ENCODE data around the gene GIMAP7.
"Not testable (repeated sequence)": the region's sequence is repeated elsewhere in the genome, so short reads cannot be mapped to it uniquely, and the experiment has no call there.

The GIMAP7 gene

DNA sequence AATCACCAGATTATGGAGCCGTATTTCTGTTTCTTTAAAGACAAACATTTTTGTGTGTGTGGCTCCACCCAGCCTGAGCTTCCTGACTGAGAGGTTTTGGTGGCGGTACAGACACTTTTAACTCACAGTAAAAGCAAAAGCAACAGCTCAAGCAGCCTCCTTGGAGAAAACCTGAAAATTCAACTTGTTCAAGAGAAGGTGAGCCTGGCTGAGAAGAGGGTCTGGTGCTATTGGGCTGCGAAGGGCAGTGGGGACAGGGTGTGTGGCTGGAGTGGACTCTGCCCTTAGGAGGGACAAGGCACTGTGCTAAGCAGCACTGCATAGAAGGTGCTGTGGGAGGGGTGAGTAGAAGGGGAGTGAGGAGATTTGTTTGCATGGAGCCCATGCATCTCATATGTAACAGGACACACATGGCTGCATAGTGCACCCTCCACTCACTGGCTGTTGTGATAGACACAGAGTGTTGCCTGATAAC, at the start of gene GIMAP7:
TSS of gene GIMAP7 (plus strand) at position 125 of the 475 bp plus-strand sequence. CDS start 5,103 bp downstream, outside the sequence.
- DNase-seq (ENCODE audit: low read depth in 2 of 2, low spot score in 1 of 2), result peak in 1 of 2 donors; percentile 30

GRCh38 chr7:150464962-150465361, 49.7 kb upstream of the GIMAP7 start:
- DNase-seq (ENCODE audit: low read depth in 2 of 2, low spot score in 1 of 2), result no peak

- DNase-seq (ENCODE audit: low read depth in 2 of 2, low spot score in 1 of 2), result no peak
These were observed 49.3 kb upstream of the GIMAP7 start for GRCh38 chr7:150465414-150465813.

DNA sequence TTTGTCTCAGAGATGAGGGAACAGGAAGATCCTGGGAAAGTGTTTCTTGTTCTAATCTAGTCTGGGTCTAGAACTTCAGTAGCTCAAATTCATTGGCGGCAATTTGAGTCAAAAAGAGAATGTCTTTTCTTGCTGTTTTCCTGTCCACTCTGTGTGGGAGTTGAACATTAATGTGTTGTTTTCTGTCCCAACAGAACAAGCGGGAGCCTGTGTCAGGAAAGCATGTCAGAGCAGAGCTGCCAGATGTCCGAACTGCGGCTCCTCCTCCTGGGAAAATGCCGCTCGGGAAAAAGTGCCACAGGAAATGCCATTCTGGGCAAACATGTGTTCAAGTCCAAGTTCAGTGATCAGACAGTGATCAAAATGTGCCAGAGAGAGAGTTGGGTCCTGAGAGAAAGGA, 48.2 kb upstream of the GIMAP7 start:
- DNase-seq (ENCODE audit: low read depth in 2 of 2, low spot score in 1 of 2), result no peak

DNA sequence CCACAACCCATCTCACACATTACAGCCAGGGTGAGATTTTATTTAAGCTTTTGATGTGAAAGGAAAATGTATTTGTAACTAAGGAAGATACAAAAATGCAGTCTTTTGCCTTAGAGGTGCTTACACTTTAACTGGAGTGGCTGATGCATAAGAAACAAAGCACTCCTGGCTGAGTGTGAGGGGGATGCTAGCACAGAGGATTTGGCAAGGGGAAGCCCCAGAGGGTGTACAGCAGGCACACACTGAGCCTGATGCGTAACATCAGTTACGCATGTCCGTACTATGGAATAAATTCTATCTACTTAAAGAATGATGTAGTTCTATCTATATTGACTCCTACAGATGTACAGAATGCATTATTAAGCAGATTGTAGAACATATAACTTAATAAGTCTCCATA, 46.4 kb upstream of the GIMAP7 start:
- no peak for DNase-seq (ENCODE audit: low read depth in 2 of 2, low spot score in 1 of 2)

- no peak for DNase-seq (ENCODE audit: low read depth in 2 of 2, low spot score in 1 of 2)
These were observed 42.8 kb upstream of the GIMAP7 start for GRCh38 chr7:150471886-150472285.

DNA sequence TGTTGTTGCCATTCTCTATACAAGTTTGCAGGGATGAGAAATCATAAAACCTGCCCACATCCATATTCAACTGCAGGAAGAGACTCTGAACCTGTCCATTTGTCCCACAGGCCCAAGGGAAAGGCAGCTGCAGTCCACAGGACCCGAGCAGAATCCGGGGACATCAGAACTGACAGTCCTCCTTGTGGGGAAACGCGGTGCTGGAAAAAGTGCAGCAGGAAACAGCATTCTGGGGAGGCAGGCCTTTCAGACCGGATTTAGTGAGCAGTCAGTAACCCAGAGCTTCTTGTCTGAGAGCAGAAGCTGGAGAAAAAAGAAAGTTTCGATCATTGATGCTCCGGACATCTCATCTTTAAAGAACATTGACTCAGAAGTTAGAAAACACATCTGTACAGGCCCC, 40.8 kb upstream of the GIMAP7 start:
- no peak for DNase-seq (ENCODE audit: low read depth in 2 of 2, low spot score in 1 of 2)

DNA sequence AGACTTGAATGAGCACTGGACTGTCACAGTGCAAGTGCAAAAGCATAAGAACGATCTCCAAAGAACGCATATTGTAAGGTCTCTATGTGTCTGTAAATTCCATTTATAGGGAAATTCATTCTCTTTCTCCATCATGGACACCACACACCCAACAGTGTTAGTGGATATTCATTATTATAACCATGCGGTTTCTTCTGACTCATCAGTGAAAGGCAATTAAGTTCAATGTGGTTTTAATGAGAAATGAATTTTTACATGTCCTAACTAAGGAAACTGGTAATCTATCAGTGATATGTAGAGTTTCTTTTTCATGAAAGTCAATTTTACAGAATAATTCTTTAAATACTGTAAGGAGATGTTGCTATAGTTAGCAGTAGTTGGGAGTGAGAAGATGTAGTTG, 38.4 kb upstream of the GIMAP7 start:
- DNase-seq (ENCODE audit: low read depth in 2 of 2, low spot score in 1 of 2), result no peak

- DNase-seq (ENCODE audit: low read depth in 2 of 2, low spot score in 1 of 2), result no peak
These were observed 37.6 kb upstream of the GIMAP7 start for GRCh38 chr7:150476819-150477631.

DNA sequence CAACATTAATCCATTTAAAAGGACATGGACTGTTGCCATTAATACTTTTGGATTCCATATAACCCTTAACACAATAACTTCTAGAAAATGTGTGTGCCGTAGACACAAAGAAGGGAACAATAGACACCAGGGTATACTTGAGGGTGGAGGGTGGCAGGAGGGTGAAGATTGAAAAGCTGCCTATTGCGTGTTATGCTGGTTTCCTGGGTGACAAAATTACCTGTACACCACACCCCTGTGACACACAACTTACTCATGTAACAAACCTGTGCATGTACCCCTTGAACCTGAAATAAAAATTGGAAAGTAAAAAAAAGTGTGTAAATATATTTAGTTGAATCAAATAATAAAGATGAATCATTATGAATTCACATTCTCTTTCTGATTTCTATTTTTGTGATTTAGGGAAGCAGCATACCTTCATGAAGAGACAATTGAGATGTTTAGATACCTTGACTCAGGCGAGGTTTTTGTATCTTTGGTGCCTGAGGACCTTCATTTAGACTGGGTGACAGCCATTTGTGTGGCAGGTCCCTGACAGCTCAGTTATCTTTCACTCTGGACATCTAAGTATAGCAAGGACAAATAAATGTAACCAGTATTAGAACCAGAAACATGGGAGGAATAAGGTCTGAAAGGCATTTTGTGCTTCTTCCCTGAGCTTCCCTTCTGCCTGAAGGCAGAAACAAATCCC, 35.5 kb upstream of the GIMAP7 start:
- DNase-seq (ENCODE audit: low read depth in 2 of 2, low spot score in 1 of 2), result no peak

DNA sequence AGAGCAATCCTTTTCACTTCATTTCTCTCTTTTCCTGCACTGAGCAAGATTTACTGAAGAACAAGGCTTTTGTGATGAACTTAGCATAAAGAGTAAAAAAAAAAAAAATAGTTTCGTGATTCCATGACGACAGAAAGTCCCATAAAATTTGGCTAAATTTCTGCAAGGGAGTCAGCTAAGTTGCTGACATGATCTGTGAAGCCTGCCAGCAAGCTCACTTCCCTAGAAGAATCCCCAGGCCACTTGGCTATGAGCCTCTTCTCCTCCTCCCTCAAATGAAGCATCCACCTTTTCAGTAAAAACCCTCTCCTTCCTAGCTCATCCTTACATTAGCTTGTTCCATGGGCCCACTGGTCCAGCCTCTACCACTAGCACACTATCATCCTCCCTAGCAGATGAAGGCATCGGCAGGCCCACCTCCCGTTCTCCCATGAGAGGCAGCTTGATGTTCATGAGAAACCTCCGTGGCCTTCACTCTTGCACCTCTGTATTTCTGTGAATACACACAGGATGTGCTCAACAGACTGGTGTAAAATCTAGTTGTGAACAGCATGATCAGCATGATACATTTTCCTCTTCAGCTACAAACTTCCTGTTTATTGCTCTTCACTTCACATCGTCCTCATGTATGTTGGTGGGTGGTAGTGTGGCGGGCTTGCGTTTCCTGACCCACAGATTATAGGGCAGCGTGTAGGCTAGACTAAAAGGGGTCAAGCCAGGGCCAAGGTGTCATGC, 33.3 kb upstream of the GIMAP7 start:
- peak in 1 of 2 donors; percentile 11 for DNase-seq (ENCODE audit: low read depth in 2 of 2, low spot score in 1 of 2)

GRCh38 chr7:150481922-150482321, 32.8 kb upstream of the GIMAP7 start:
- DNase-seq (ENCODE audit: low read depth in 2 of 2, low spot score in 1 of 2), result no peak

- not testable (repeated sequence) for DNase-seq (ENCODE audit: low read depth in 2 of 2, low spot score in 1 of 2)
These were observed 31.2 kb upstream of the GIMAP7 start for GRCh38 chr7:150483514-150483913.

DNA sequence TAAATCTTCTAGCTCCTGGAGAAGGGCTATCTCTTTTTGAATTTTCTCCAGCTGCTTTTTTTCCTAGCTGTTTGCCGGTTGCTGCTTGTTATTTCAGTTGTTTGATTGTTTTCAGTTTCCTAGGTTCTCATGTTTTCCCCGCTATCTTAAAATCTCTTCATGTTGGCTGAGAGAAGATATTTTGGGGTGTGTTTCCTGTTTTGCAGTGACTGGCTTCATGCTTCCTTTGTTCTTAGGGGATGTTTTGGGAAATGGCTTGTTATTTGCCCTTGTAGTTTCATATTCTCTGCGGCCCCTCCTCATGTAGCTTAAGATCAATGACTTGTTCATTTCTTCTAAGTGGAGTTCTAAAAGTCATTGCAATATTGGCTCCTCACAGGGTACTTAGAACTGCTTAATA, 30.6 kb upstream of the GIMAP7 start:
- not testable (repeated sequence) for DNase-seq (ENCODE audit: low read depth in 2 of 2, low spot score in 1 of 2)

- DNase-seq (ENCODE audit: low read depth in 2 of 2, low spot score in 1 of 2), result no peak
These were observed 27.0 kb upstream of the GIMAP7 start for GRCh38 chr7:150487625-150488024.

DNA sequence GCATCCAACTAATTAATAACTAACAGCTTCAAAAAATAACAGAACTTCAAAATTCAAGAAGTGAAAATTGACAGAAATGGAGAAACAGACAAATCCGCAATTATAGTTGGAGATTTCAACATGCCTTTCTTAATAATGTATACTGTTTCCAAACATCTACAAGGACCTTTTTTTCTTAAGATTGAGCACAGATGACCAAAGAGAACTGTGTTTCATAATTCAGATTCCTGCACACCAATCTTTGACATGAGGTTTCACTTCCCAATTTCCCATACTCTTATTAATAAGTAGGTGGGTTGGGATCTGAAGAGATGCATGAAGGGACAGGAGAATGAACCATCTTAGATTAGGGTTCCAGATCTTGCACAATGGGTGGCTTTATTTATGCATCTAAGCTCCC, 24.9 kb upstream of the GIMAP7 start:
- DNase-seq (ENCODE audit: low read depth in 2 of 2, low spot score in 1 of 2), result no peak

- not testable (repeated sequence) for DNase-seq (ENCODE audit: low read depth in 2 of 2, low spot score in 1 of 2)
These were observed 21.2 kb upstream of the GIMAP7 start for GRCh38 chr7:150493442-150493841.

DNA sequence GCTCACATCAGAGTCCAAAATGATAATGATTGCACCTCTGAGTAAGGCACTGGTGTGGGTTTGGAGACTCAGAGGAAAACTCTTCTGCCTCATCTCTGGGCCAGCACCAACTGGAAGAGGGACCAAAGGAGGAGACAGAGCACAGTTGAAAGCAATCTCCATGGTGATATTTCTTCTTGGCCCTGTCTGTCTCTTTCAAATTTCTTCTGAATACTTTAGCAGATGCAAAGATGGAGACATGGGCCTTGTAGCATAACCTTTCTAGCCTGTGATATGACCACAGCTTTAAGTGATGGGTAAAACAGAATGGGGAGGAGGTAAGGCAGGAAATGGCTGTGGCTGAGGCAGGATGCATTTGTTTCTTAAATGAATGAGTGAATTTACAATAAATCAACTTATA, 12.2 kb upstream of the GIMAP7 start:
- DNase-seq (ENCODE audit: low read depth in 2 of 2, low spot score in 1 of 2), result no peak

DNA sequence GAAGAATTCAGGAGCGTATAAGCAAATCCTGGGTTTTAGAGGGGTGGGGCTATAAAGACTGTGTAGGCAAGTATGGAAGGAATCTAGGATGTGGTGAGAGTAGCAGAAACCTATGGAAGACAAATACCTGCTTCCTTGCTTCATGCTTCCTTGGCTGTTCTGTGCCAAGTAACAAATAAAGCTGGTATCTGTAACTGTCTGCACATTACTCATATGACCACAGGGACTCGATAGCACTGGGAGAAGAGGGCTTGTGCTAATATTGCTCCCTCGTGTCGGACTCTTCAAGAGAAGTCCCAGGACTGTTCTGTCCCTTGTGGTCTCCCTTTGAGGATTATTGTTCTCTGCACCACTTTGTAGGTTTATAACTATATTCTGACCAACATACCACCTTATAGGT, 11.5 kb upstream of the GIMAP7 start:
- no peak for DNase-seq (ENCODE audit: low read depth in 2 of 2, low spot score in 1 of 2)

DNA sequence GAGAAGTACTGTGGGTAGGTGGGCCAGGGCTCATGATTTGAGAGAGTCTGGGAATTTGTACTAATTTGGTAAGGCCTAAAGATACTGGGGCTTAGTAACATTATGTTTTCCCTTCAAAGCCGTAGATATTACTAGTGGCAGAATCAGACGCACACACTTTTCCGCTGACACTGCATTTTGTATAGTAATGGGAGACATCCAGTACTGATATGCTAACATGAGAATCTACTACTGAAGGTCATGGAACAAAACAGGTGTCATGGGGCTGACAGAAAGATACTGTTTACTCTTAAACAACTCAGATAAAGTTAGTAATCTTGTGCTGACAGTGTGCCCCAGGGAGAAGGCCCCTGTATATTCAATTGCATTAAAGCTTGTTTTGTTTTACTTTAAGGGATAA, 11.1 kb upstream of the GIMAP7 start:
- no peak for DNase-seq (ENCODE audit: low read depth in 2 of 2, low spot score in 1 of 2)

- DNase-seq (ENCODE audit: low read depth in 2 of 2, low spot score in 1 of 2), result no peak
These were observed 6.6 kb upstream of the GIMAP7 start for GRCh38 chr7:150507947-150508602.
